ENCODE measurements around the gene PANK4.

PANK4 gene

DNA sequence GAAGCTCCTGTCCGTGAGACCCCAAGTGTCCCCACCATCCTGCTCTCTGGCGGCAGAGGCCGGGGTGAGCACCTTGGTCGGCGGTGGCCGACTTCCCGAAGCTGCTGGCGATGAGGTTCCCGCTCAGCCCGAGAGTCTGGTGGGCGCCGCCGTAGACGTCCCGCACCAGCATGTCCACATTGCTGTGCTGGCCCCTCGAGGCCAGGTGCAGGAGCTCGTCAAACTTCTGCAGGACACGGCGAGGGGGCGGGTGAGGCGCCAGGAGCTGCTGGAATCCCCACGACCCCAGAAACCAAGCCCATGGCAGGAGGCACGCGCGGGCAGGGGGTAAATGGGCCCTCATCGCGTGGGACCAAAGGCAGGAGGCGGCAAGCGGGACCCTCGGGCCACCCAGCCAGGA, 6.7 kb downstream of the PANK4 start:
- Mint-ChIP-seq H3K27me3 (no peaks in the 10 kb centered on the region), H3K4me1 (ENCODE audit: low read depth) (peaks cover 25% of the 10 kb centered on the region), H3K9me3 (ENCODE audit: low read depth) (no peaks in the 10 kb centered on the region), H3K27ac (no peak overlapping the region), H3K4me3 (no peak overlapping the region), H3K36me3 (no peaks in the 10 kb centered on the region)

DNA sequence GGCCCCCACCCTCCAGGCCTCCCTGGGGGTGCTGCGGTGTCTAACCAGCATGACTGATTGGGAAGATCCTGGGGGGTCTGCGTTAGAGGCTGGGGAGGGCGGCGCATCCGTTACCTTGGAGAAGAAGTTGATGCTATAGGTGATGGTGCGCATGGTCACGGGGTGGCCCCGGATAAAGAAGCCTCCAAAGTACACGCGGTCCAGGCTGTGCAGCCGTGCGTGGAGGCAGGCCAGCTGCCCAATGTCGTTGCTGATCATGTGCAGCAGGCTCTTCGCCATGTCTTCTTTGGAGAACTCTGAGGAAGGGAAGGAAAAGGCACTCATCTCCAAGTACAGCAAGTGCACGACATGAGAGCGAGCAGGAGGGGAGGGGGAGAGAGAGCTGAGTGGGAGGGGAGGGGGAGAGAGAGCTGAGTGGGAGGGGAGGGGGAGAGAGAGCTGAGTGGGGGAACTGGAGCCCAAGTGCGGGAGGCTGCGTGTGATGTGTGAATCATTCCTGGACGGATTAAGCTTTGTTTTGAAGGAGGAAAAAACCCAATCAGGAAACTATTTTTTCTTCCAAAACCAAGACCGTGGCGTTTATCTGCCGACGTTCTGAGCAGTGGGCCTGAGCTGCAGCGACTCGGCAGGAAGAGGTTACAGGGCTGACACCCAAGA, 7.2 kb downstream of the PANK4 start:
- Mint-ChIP-seq H3K27ac (no peak overlapping the region), H3K4me3 (no peak overlapping the region), H3K4me1 (ENCODE audit: low read depth) (peaks cover 19% of the 10 kb centered on the region), H3K27me3 (no peaks in the 10 kb centered on the region), H3K9me3 (ENCODE audit: low read depth) (no peaks in the 10 kb centered on the region), H3K36me3 (no peaks in the 10 kb centered on the region)

DNA sequence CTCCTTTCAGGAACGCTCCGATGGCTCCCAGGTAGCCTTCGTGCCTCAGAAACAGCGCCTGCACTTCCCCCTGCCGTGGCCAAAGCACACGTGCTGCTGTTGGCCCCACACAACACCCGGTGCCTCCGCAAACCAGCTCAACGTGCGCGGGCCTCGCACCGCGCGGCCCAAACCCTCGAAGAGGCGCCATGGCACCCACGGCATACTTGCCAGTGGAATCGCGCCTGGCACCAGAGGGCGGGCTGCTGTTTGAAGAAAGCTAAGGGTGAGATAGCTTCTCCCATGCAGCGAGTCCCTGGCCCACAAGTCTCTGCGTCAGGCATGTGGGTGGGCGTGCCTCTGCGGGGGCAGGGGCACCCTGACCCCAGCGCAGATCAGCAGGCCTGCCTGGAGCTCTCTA, 7.9 kb downstream of the PANK4 start:
- H3K27me3 Mint-ChIP-seq: no peaks in the 10 kb centered on the region
- no peaks in the 10 kb centered on the region for H3K9me3 Mint-ChIP-seq (ENCODE audit: low read depth)
- peaks cover 13% of the 10 kb centered on the region for H3K4me1 Mint-ChIP-seq (ENCODE audit: low read depth)
- H3K27ac Mint-ChIP-seq: peak overlapping the region; percentile 22
- H3K36me3 Mint-ChIP-seq: no peaks in the 10 kb centered on the region
- no peak overlapping the region for H3K4me3 Mint-ChIP-seq

GRCh38 chr1:2517966-2518365, 8.4 kb downstream of the PANK4 start:
- Mint-ChIP-seq H3K4me3 (no peak overlapping the region), H3K4me1 (ENCODE audit: low read depth) (peaks cover 7% of the 10 kb centered on the region)

GRCh38 chr1:2516946-2517345, 9.4 kb downstream of the PANK4 start:
- Mint-ChIP-seq H3K9me3 (ENCODE audit: low read depth) (no peaks in the 10 kb centered on the region), H3K27ac (no peak overlapping the region), H3K27me3 (no peaks in the 10 kb centered on the region), H3K36me3 (no peaks in the 10 kb centered on the region), H3K4me1 (ENCODE audit: low read depth) (no peaks in the 10 kb centered on the region), H3K4me3 (no peak overlapping the region)

More at GRCh38 chr1:2517966-2518365, 8.4 kb downstream of the PANK4 start:
- no peak overlapping the region for H3K27ac Mint-ChIP-seq
- no peaks in the 10 kb centered on the region for H3K36me3 Mint-ChIP-seq
- no peaks in the 10 kb centered on the region for H3K27me3 Mint-ChIP-seq
- H3K9me3 Mint-ChIP-seq (ENCODE audit: low read depth): no peaks in the 10 kb centered on the region

DNA sequence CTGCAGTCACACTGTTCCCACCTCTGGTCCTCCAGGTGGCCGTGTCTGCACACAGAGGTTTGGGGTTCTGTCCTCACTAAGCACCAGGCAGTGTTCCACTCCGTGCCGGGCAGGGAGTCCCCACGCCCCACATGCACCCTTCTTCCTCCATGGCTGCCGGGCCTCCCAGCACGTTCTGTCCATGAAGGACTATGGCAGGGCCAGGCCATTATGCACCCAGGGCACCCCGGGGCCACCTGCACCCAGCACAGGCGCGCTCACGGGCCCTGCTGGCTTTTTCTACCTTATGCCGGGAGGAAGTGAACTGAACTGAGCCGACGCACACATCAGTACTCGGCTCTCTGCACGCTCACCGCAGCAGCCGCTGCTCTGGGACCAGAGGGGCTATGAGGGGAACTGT, 10.3 kb downstream of the PANK4 start:
- no peaks in the 10 kb centered on the region for H3K27me3 Mint-ChIP-seq
- no peak overlapping the region for H3K27ac Mint-ChIP-seq
- no peaks in the 10 kb centered on the region for H3K4me1 Mint-ChIP-seq (ENCODE audit: low read depth)
- H3K9me3 Mint-ChIP-seq (ENCODE audit: low read depth): no peaks in the 10 kb centered on the region
- H3K4me3 Mint-ChIP-seq: no peak overlapping the region
- H3K36me3 Mint-ChIP-seq: no peaks in the 10 kb centered on the region

- Mint-ChIP-seq H3K9me3 (ENCODE audit: low read depth) (no peaks in the 10 kb centered on the region), H3K27ac (no peak overlapping the region), H3K36me3 (no peaks in the 10 kb centered on the region), H3K4me3 (no peak overlapping the region), H3K4me1 (ENCODE audit: low read depth) (no peaks in the 10 kb centered on the region), H3K27me3 (no peaks in the 10 kb centered on the region)
Observed at GRCh38 chr1:2515763-2516080, 10.7 kb downstream of the PANK4 start.

DNA sequence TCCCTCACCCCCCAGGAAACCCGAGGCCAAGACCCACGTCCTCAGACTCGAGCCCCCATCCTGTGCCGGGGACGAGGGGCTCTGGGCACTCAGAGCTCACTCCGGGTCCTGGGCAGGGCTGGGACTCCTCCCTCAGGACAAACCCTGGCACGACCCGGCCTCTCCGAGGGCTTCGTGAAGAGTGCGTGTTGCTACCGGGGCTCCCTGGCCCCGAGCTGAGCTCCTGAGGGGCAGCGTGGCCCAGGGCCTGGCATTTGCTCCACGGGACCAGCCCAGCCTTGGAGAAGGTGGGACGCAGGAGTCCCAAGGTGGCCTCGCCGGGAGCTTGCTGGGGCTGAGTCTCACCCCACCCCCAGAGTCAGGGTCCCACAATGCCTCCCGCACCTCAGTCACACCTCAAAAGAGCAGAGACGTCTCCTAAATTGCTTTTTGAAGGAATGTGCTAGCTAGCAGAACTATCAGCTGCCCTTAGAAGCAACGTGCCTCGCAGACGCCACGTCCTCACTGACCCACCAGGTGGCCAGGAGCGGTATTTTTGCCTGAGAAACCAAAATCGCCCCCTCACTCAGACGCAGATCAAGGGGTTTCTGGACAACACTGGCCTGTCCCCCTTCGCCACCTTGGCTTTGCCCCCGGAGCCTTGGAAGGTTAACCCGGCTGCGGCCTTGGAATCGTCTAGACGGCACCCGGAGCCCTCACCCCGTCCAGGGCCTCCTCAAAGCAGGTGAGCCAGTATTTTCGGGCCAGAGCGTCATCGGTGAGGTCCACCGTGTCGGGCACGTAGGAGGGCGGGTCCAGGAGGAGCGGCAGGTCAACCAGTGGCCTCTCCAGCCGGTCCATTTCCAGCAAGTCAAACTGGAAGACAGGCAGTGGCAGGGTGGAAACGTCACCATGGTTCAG, 11.3 kb downstream of the PANK4 start:
- Mint-ChIP-seq H3K27ac (no peak overlapping the region), H3K36me3 (no peaks in the 10 kb centered on the region), H3K4me1 (ENCODE audit: low read depth) (no peaks in the 10 kb centered on the region), H3K27me3 (no peaks in the 10 kb centered on the region), H3K4me3 (no peak overlapping the region), H3K9me3 (ENCODE audit: low read depth) (no peaks in the 10 kb centered on the region)

GRCh38 chr1:2513939-2514652, 12.3 kb downstream of the PANK4 start:
- Mint-ChIP-seq H3K4me3 (no peak overlapping the region), H3K36me3 (no peaks in the 10 kb centered on the region), H3K4me1 (ENCODE audit: low read depth) (no peaks in the 10 kb centered on the region), H3K9me3 (ENCODE audit: low read depth) (no peaks in the 10 kb centered on the region), H3K27me3 (no peaks in the 10 kb centered on the region), H3K27ac (no peak overlapping the region)

GRCh38 chr1:2512862-2513421, 13.5 kb downstream of the PANK4 start:
- Mint-ChIP-seq H3K36me3 (no peaks in the 10 kb centered on the region), H3K4me3 (no peak overlapping the region), H3K27me3 (no peaks in the 10 kb centered on the region), H3K4me1 (ENCODE audit: low read depth) (no peaks in the 10 kb centered on the region), H3K27ac (no peak overlapping the region), H3K9me3 (ENCODE audit: low read depth) (no peaks in the 10 kb centered on the region)

DNA sequence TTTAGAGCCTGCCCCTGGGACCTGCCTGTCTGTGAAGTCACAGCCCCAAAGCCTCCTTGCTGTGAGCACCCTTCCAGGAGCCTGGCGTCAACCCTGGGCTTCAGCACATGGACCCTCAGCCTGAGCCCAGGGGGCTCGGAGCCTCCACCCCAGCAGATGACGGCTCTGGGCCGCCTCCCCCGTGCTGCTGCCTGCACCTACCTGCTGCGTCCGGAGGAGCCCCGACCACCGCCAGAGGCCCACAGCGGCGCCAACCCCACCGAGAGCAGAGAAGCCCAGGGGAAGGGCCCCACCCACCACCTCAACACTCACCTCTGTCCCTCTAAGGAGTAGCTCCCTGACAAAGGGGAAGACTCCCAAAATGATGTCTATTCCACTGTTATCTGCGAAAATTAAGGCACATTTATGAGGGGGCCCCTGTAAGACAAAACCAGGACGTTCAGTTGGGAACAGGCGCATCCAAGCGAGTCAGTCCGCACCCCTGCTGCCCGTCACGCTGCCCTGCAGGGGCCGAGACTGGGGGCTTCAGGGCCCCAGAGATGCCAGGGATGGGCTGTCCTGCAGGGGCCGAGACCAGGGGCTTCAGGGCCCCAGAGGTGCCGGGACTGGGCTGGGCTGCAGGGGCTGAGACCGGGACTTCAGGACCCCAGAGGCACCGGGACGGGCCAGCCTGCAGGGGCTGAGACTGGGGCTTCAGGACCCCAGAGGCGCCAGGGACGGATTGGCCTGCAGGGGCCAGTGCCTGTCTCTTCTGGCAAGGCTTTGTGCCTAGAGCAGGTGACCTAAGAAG, 15.8 kb downstream of the PANK4 start:
- Mint-ChIP-seq H3K27me3 (no peaks in the 10 kb centered on the region), H3K4me1 (ENCODE audit: low read depth) (no peaks in the 10 kb centered on the region), H3K9me3 (ENCODE audit: low read depth) (no peaks in the 10 kb centered on the region), H3K4me3 (no peak overlapping the region), H3K27ac (no peak overlapping the region), H3K36me3 (no peaks in the 10 kb centered on the region)

- H3K9me3 Mint-ChIP-seq (ENCODE audit: low read depth): no peaks in the 10 kb centered on the region
- no peaks in the 10 kb centered on the region for H3K36me3 Mint-ChIP-seq
- H3K27ac Mint-ChIP-seq: no peak overlapping the region
- no peaks in the 10 kb centered on the region for H3K4me1 Mint-ChIP-seq (ENCODE audit: low read depth)
- no peak overlapping the region for H3K4me3 Mint-ChIP-seq
- H3K27me3 Mint-ChIP-seq: no peaks in the 10 kb centered on the region
Observed at GRCh38 chr1:2509589-2509988, 16.8 kb downstream of the PANK4 start.

DNA sequence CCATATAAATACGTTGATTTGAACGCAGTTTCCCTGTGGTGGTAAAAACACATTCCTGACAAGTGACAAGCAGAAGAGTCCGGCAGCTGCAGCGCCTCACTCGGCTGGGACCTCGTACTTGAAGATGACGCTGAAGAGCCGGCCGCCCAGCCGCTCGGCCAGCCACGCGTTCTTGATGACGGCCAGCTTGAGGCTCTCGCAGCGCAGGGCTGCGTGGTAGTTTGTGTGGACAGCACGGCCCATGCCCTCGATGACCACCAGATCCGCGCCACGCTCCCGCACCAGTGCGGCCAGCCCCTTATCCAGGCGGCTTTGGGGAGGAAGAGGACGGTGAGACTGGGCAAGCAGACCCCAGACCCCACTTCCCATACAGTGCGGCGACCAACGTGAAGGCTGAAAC, 17.6 kb downstream of the PANK4 start:
- H3K4me1 Mint-ChIP-seq (ENCODE audit: low read depth): no peaks in the 10 kb centered on the region

GRCh38 chr1:2508180-2508579, 18.2 kb downstream of the PANK4 start:
- H3K4me3 Mint-ChIP-seq: no peak overlapping the region
- no peaks in the 10 kb centered on the region for H3K27me3 Mint-ChIP-seq
- no peaks in the 10 kb centered on the region for H3K36me3 Mint-ChIP-seq
- H3K27ac Mint-ChIP-seq: no peak overlapping the region
- H3K4me1 Mint-ChIP-seq (ENCODE audit: low read depth): no peaks in the 10 kb centered on the region
- no peaks in the 10 kb centered on the region for H3K9me3 Mint-ChIP-seq (ENCODE audit: low read depth)

More for the DNA sequence above, 17.6 kb downstream of the PANK4 start:
- Mint-ChIP-seq H3K4me3 (no peak overlapping the region), H3K36me3 (no peaks in the 10 kb centered on the region), H3K27me3 (no peaks in the 10 kb centered on the region), H3K27ac (no peak overlapping the region), H3K9me3 (ENCODE audit: low read depth) (no peaks in the 10 kb centered on the region)
